ENCODE data around the gene PCBD1. TPM values are rescaled to one million over a fixed set of nuclear protein-coding genes. Genes with fewer than 3 reads are reported as not detected.

Gene PCBD1
- total RNA-seq, 1 donor from 2014 or later = 34.6 TPM

DNA sequence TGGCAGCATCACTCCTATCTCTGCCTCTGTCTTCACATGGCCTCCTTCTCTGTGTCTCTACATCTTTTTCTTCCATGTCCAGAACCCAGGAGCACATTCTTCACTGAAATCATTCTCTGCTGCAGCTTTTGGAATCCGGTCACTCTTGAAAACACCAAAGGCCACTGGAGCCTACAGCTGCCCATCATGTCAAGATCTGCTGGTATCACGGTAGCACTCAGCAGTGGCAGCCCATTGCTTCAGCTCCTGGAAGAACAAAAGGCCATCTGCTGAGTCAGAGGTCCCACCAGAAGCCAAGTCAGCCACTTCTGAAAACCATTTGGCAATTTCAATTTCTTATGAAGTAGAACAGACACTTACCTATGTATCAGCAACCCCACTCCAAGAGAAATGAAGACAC lies 6.1 kb upstream of the PCBD1 start:
- Mint-ChIP-seq H3K36me3 (no peaks in the 10 kb centered on the region), H3K4me3 (no peak overlapping the region), H3K27ac (no peak overlapping the region), H3K27me3 (ENCODE audit: insufficient read depth, low read depth) (peaks cover 5% of the 10 kb centered on the region), H3K4me1 (peaks cover 13% of the 10 kb centered on the region), H3K9me3 (peaks cover 2% of the 10 kb centered on the region)
- H3F3A ChIP-seq (ENCODE audit: low read depth) = no peaks in the 10 kb centered on the region
- H3K4me2 ChIP-seq = no peak overlapping the region
- H3K9me3 ChIP-seq (ENCODE audit: low read depth) = no peaks in the 10 kb centered on the region
- H2AFZ ChIP-seq (replicated peaks) = no peak overlapping the region
- H3K79me2 ChIP-seq (ENCODE audit: low read depth) = no peaks in the 10 kb centered on the region
- H3K36me3 ChIP-seq = no peaks in the 10 kb centered on the region
- peaks cover 12% of the 10 kb centered on the region for H3K4me1 ChIP-seq
- no peaks in the 10 kb centered on the region for H3K27me3 ChIP-seq
- no peak for DNase-seq (ENCODE audit: low spot score)
- no peak overlapping the region for H3K9ac ChIP-seq
- H3K4me3 ChIP-seq = no peak overlapping the region
- TF ChIP-seq EZH2 (IDR thresholded peaks at IDR 0.05) (no peak), EZH2phosphoT487 (IDR thresholded peaks at IDR 0.05) (no peak)
- TF ChIP-seq, protein P1, sequence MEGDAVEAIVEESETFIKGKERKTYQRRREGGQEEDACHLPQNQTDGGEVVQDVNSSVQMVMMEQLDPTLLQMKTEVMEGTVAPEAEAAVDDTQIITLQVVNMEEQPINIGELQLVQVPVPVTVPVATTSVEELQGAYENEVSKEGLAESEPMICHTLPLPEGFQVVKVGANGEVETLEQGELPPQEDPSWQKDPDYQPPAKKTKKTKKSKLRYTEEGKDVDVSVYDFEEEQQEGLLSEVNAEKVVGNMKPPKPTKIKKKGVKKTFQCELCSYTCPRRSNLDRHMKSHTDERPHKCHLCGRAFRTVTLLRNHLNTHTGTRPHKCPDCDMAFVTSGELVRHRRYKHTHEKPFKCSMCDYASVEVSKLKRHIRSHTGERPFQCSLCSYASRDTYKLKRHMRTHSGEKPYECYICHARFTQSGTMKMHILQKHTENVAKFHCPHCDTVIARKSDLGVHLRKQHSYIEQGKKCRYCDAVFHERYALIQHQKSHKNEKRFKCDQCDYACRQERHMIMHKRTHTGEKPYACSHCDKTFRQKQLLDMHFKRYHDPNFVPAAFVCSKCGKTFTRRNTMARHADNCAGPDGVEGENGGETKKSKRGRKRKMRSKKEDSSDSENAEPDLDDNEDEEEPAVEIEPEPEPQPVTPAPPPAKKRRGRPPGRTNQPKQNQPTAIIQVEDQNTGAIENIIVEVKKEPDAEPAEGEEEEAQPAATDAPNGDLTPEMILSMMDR (IDR thresholded peaks at IDR 0.05) = no peak
- no peaks in the 10 kb centered on the region for H4K20me1 ChIP-seq (ENCODE audit: low read depth)
- H3K27ac ChIP-seq = no peak overlapping the region

GRCh38 chr10:70893227-70894006 lies 5.1 kb upstream of the PCBD1 start:
- H3K79me2 ChIP-seq (ENCODE audit: low read depth) = no peaks in the 10 kb centered on the region
- peaks cover 21% of the 10 kb centered on the region for H3K4me1 Mint-ChIP-seq
- H3K27ac Mint-ChIP-seq = no peak overlapping the region
- TF ChIP-seq EZH2phosphoT487 (IDR thresholded peaks at IDR 0.05) (no peak), EZH2 (IDR thresholded peaks at IDR 0.05) (no peak)
- TF ChIP-seq, protein P1 (IDR thresholded peaks at IDR 0.05) = no peak
- H3K27me3 Mint-ChIP-seq (ENCODE audit: insufficient read depth, low read depth) = peaks cover 5% of the 10 kb centered on the region
- H3K4me3 ChIP-seq = no peak overlapping the region
- no peak overlapping the region for H3K9ac ChIP-seq
- H2AFZ ChIP-seq (replicated peaks) = no peak overlapping the region
- H3K4me1 ChIP-seq = peaks cover 19% of the 10 kb centered on the region
- no peaks in the 10 kb centered on the region for H3K9me3 ChIP-seq (ENCODE audit: low read depth)
- H3K36me3 Mint-ChIP-seq = no peaks in the 10 kb centered on the region
- H3K27ac ChIP-seq = no peak overlapping the region
- no peaks in the 10 kb centered on the region for H3K27me3 ChIP-seq
- no peak for DNase-seq (ENCODE audit: low spot score)
- H3K4me3 Mint-ChIP-seq = peak overlapping the region; percentile 27
- no peak overlapping the region for H3K4me2 ChIP-seq
- H3F3A ChIP-seq (ENCODE audit: low read depth) = peaks cover 6% of the 10 kb centered on the region
- no peaks in the 10 kb centered on the region for H4K20me1 ChIP-seq (ENCODE audit: low read depth)
- H3K36me3 ChIP-seq = no peaks in the 10 kb centered on the region
- H3K9me3 Mint-ChIP-seq = peaks cover 2% of the 10 kb centered on the region

DNA sequence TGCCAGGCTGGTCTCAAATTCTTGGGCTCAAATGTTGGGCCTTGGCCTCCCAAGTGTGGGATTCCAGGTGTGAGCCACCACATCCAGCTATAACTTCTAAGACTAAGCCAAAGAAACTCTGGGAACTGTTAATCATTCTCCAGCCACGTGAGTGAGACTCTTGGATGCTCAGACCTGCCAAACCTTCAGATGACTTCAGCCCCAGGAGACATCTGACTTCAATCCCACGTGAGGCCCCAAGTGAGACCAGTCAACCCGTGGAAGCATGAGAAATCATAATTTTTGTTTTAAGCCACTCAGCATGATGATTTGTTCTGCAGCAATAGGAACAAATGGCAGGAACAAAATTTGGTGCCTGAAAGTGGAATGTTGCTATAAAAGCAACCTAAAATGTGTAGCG lies 4.3 kb upstream of the PCBD1 start:
- Histone ChIP-seq H3K79me2 (ENCODE audit: low read depth) (no peaks in the 10 kb centered on the region), H3K4me2 (no peak overlapping the region), H3F3A (ENCODE audit: low read depth) (peaks cover 13% of the 10 kb centered on the region), H3K27ac (no peak overlapping the region), H3K27me3 (no peaks in the 10 kb centered on the region), H2AFZ (replicated peaks) (no peak overlapping the region), H3K4me3 (no peak overlapping the region), H3K4me1 (peaks cover 19% of the 10 kb centered on the region), H4K20me1 (ENCODE audit: low read depth) (no peaks in the 10 kb centered on the region), H3K36me3 (no peaks in the 10 kb centered on the region), H3K9ac (no peak overlapping the region), H3K9me3 (ENCODE audit: low read depth) (no peaks in the 10 kb centered on the region)
- peaks cover 2% of the 10 kb centered on the region for H3K9me3 Mint-ChIP-seq
- no peak overlapping the region for H3K27ac Mint-ChIP-seq
- peaks cover 5% of the 10 kb centered on the region for H3K27me3 Mint-ChIP-seq (ENCODE audit: insufficient read depth, low read depth)
- TF ChIP-seq EZH2phosphoT487 (IDR thresholded peaks at IDR 0.05) (no peak), EZH2 (IDR thresholded peaks at IDR 0.05) (no peak)
- TF ChIP-seq, protein P1 (IDR thresholded peaks at IDR 0.05) = no peak
- H3K36me3 Mint-ChIP-seq = no peaks in the 10 kb centered on the region
- H3K4me3 Mint-ChIP-seq = peak overlapping the region; percentile 18
- no peak for DNase-seq (ENCODE audit: low spot score)
- H3K4me1 Mint-ChIP-seq = peaks cover 21% of the 10 kb centered on the region

Data from neural progenitor cell (in vitro differentiated cells).